Progenitor cell of endocrine pancreas (in vitro differentiated cells): ENCODE measurements around the gene CDH16. TPM values are rescaled to one million over a fixed set of nuclear protein-coding genes. Genes with fewer than 3 reads are reported as not detected.
"Not testable (repeated sequence)": the region's sequence is repeated elsewhere in the genome, so short reads cannot be mapped to it uniquely, and the experiment has no call there.

Experiments
- DNase-seq: peaks from one replicate; pipeline ENCODE4 v3.0.0; 2021; ENCODE audit warnings: low spot score; ENCODE audit not compliant: unreplicated experiment
- H3K27ac Mint-ChIP-seq: 2 replicates; pipeline ENCODE4 v1.8.0; 2021; ENCODE audit warnings: mild to moderate bottlenecking, moderate library complexity, mixed read lengths
- H3K27me3 Mint-ChIP-seq: 2 replicates; pipeline ENCODE4 v1.8.0; 2021; ENCODE audit warnings: mixed read lengths
- H3K36me3 Mint-ChIP-seq: 2 replicates; pipeline ENCODE4 v1.8.0; 2022; ENCODE audit warnings: mixed read lengths; ENCODE audit not compliant: insufficient read depth
- H3K4me1 Mint-ChIP-seq: 2 replicates; pipeline ENCODE4 v1.8.0; 2021; ENCODE audit warnings: low read depth, mixed read lengths
- H3K4me3 Mint-ChIP-seq: 2 replicates; pipeline ENCODE4 v1.8.0; 2021; ENCODE audit warnings: low read depth, mild to moderate bottlenecking, moderate library complexity, mixed read lengths
- H3K9me3 Mint-ChIP-seq: 2 replicates; pipeline ENCODE4 v1.8.0; 2021; ENCODE audit warnings: low read depth, mixed read lengths
- total RNA-seq: library from RNA; stranded (reverse); gene quantifications from 2 replicates; pipeline ENCODE4 v1.2.1, GENCODE V29; 2021
- TF ChIP-seq, protein P1 (sequence below): fragments of 200-600 bp; sonication (generic); IDR thresholded peaks from one replicate; pipeline ENCODE4 v1.5.0; 2021; ENCODE audit warnings: antibody characterized with exemption, mild to moderate bottlenecking; ENCODE audit not compliant: unreplicated experiment

The CDH16 gene
- total RNA-seq, 1 donor from 2014 or later = not detected

DNA sequence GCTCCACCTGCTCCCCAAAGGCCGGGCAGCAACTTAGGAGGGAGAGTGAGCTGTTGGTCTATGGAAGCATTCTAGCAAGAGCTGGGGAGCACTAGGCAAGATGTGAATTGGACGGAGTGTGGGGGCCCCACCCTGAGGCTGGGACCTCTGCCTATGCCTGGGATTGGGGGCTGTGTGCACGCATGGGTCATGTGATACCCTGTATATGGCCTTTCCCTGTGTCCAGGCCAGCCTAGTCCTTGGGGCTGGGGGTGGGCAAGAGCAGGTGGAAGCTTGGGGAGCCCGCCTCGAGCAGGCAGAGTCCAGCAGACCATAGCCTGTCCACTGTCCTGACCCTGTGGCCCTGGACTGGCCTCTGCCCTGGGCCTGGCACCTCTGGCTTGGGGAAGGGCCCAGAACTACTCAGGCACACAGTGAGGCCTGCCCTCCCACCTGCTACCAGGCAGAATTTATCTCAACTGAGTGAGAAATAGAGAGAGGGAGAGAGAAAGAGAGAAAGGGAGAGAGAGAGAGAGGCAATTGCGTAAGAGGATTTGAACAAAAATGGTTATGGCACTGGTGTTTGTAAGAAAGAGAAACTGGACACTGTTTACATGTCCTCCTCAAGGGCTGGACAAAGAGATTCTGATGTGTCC, 19.3 kb downstream of the CDH16 start:
- H3K27ac Mint-ChIP-seq = peak overlapping the region; percentile 11
- H3K27me3 Mint-ChIP-seq = no peaks in the 10 kb centered on the region
- TF ChIP-seq, protein P1, sequence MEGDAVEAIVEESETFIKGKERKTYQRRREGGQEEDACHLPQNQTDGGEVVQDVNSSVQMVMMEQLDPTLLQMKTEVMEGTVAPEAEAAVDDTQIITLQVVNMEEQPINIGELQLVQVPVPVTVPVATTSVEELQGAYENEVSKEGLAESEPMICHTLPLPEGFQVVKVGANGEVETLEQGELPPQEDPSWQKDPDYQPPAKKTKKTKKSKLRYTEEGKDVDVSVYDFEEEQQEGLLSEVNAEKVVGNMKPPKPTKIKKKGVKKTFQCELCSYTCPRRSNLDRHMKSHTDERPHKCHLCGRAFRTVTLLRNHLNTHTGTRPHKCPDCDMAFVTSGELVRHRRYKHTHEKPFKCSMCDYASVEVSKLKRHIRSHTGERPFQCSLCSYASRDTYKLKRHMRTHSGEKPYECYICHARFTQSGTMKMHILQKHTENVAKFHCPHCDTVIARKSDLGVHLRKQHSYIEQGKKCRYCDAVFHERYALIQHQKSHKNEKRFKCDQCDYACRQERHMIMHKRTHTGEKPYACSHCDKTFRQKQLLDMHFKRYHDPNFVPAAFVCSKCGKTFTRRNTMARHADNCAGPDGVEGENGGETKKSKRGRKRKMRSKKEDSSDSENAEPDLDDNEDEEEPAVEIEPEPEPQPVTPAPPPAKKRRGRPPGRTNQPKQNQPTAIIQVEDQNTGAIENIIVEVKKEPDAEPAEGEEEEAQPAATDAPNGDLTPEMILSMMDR = no peak
- H3K9me3 Mint-ChIP-seq = no peaks in the 10 kb centered on the region
- no peak for DNase-seq
- H3K4me1 Mint-ChIP-seq = peaks cover 16% of the 10 kb centered on the region
- H3K36me3 Mint-ChIP-seq = no peaks in the 10 kb centered on the region
- no peak overlapping the region for H3K4me3 Mint-ChIP-seq

DNA sequence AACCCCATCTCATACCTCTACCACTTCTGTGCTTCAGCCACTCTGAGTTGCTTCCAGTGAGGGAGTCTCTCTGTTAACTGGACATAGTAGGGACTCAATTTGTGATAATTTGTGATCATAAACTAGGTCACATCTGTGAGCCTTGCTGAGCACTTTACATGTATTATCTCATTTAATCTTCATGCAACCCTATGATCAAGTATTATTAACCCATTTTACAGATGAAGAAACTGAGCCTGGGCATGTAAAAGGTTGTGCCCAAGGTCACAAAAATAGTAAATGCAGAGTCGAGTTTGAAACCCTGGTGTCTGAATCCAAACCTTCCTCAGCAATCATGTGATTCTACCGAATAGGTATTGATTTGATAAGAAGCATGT, 19.8 kb downstream of the CDH16 start:
- Mint-ChIP-seq H3K27me3 (no peaks in the 10 kb centered on the region), H3K36me3 (no peaks in the 10 kb centered on the region), H3K27ac (peak overlapping the region; percentile 8), H3K4me3 (no peak overlapping the region), H3K4me1 (peaks cover 16% of the 10 kb centered on the region), H3K9me3 (no peaks in the 10 kb centered on the region)
- DNase-seq = no peak
- TF ChIP-seq, protein P1 = no peak

DNA sequence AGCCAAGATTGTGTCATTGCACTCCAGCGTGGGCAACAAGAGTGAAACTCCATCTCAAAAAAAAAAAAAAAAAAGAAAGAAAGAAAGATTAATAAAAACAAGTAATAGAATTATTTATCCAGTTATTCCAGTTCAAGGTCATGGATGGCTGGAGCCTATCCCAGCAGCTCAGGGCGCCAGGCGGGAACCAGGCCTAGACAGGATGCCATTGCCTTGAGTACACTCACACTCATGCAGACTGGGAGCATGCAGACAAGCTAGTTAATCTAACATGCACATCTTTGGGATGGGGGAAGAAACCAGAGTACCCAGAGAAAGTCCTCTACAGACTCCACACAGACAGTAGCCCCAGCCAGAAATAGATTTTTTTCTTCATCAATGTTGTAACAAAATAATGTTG, 20.5 kb downstream of the CDH16 start:
- TF ChIP-seq, protein P1 = no peak
- H3K36me3 Mint-ChIP-seq = no peaks in the 10 kb centered on the region
- H3K4me3 Mint-ChIP-seq = no peak overlapping the region
- H3K4me1 Mint-ChIP-seq = peaks cover 16% of the 10 kb centered on the region
- no peak overlapping the region for H3K27ac Mint-ChIP-seq
- no peaks in the 10 kb centered on the region for H3K9me3 Mint-ChIP-seq
- DNase-seq = no peak
- H3K27me3 Mint-ChIP-seq = no peaks in the 10 kb centered on the region

DNA sequence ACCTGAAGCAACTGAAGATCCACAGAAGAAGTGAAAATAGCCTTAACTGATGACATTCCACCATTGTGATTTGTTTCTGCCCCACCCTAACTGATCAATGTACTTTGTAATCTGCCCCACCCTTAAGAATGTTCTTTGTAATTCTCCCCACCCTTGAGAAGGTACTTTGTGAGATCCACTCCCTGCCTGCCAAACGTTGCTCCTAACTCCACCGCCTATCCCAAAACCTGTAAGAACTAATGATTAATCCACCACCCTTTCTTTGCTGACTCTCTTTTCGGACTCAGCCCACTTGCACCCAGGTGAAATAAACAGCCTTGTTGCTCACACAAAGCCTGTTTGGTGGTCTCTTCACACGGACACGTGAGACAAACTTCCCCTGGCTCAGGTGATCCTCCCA, 22.0 kb downstream of the CDH16 start:
- not testable (repeated sequence) for H3K27me3 Mint-ChIP-seq, DNase-seq, H3K36me3 Mint-ChIP-seq, H3K4me3 Mint-ChIP-seq, H3K9me3 Mint-ChIP-seq
- H3K4me1 Mint-ChIP-seq = peaks cover 16% of the 10 kb centered on the region
- peak overlapping the region; percentile 19 for H3K27ac Mint-ChIP-seq

DNA sequence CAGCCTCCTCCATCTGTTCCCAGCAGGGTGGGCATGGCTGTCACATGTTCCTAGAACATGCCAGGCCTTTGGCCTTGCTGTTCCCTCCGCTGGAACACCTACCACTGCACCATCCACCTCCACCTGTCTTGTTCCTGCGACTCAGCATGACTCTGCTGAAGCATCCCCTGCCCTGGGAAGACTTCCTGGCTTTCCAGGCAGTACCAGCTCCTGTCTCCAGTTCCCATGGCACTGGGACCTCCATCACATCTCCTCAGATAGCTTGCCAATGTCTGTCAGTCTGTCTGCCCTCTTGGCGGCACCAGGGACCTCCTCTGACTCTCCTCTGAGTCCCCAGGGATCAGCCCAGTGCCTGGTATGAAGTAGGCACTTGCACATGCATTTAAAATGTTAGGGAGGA, 22.7 kb downstream of the CDH16 start:
- Mint-ChIP-seq H3K9me3 (no peaks in the 10 kb centered on the region), H3K4me1 (peaks cover 16% of the 10 kb centered on the region), H3K36me3 (peaks cover 1% of the 10 kb centered on the region), H3K4me3 (no peak overlapping the region), H3K27me3 (no peaks in the 10 kb centered on the region), H3K27ac (no peak overlapping the region)
- DNase-seq = no peak
- TF ChIP-seq, protein P1 = no peak

DNA sequence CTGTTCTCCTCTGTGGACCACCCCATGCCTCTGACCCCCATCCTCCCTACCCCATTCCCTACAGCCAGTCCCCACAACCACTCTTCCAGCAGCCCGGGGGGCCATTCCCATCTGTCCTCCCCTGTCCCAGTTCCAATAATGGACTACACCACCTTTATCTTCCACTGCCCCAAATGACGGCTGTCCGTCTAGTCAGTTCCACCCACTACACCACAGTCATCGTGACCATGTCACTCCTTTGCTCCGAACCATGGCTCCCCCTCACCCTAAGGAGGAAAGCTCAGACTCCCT, 23.1 kb downstream of the CDH16 start:
- no peak overlapping the region for H3K27ac Mint-ChIP-seq

More for the DNA sequence above, 23.1 kb downstream of the CDH16 start:
- Mint-ChIP-seq H3K36me3 (peaks cover 1% of the 10 kb centered on the region), H3K27me3 (no peaks in the 10 kb centered on the region), H3K4me1 (peaks cover 13% of the 10 kb centered on the region), H3K9me3 (no peaks in the 10 kb centered on the region), H3K4me3 (no peak overlapping the region)
- TF ChIP-seq, protein P1 = no peak
- DNase-seq = no peak
